Activated naive CD8-positive, alpha-beta T cell treated with anti-CD3 and anti-CD28 coated beads, Interleukin-2, amount 10 ng/mL, durations not matched to agents 7 days and 5 days (primary cell): ENCODE data around the gene TPI1. TPM values are rescaled to one million over a fixed set of nuclear protein-coding genes. Genes with fewer than 3 reads are reported as not detected.

Experiments
- ATAC-seq: fragments of 150-1000 bp; cut with Tn5 transposase; one replicate; pipeline ENCODE4 v1.10.0; 2021; ENCODE audit warnings: low read depth, moderate library complexity
- POLR2A ChIA-PET: fragments of 350-600 bp; sonication (Branson Sonifier 250); formaldehyde crosslinking; loops from one replicate; lab custom pipeline; 2021; ENCODE audit warnings: antibody characterized with exemption; lab: Charles Lee
- DNase-seq: peaks from one replicate; pipeline ENCODE4 v3.0.0; 2021
- H3K27ac Mint-ChIP-seq: one replicate; pipeline ENCODE4 v1.8.0; 2022; ENCODE audit warnings: mild to moderate bottlenecking, mixed read lengths
- H3K27me3 Mint-ChIP-seq: one replicate; pipeline ENCODE4 v1.8.0; 2022; ENCODE audit warnings: mild to moderate bottlenecking, moderate library complexity, mixed read lengths
- H3K36me3 Mint-ChIP-seq: one replicate; pipeline ENCODE4 v1.8.0; 2021; ENCODE audit warnings: mild to moderate bottlenecking, mixed read lengths
- H3K4me1 Mint-ChIP-seq: one replicate; pipeline ENCODE4 v1.8.0; 2021; ENCODE audit warnings: mixed read lengths
- H3K4me3 Mint-ChIP-seq: one replicate; pipeline ENCODE4 v1.8.0; 2022; ENCODE audit warnings: mild to moderate bottlenecking, moderate library complexity, mixed read lengths
- H3K9me3 Mint-ChIP-seq: one replicate; pipeline ENCODE4 v1.8.0; 2021; ENCODE audit warnings: mixed read lengths
- total RNA-seq, 2 experiments: library from RNA; stranded (reverse); gene quantifications; one replicate each; pipeline ENCODE4 v1.2.3, GENCODE V29; 2021

Gene TPI1
- total RNA-seq, 2 experiments from 2014 or later = 1,129 to 1,200 TPM

DNA sequence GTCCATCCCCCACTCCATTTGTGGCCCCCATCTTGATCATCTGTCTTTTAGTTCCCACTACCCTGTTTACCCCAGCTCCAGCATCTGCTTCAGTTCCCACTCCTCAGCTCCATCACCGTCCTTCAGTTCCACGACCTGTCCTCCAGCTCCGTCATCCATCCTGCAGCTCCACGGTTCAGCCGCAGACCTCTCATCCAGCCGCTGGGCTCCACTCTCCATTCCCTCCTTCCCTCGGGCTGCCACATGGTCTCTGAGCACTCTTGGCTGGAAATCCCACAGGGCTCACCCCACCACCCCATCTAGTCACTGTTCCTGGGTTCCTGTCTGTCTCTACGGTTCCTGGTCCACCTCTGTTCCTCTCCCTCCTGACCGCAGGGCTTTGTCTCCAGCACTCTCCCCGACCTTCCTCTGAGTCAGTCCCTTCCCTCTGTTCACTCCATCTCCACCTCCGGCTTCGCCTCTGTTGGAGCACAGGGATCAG, 42.4 kb upstream of the TPI1 start:
- Mint-ChIP-seq H3K4me1 (peaks cover 25% of the 10 kb centered on the region), H3K36me3 (no peaks in the 10 kb centered on the region), H3K4me3 (no peak overlapping the region), H3K27ac (no peak overlapping the region), H3K27me3 (peaks cover 74% of the 10 kb centered on the region), H3K9me3 (no peaks in the 10 kb centered on the region)
- POLR2A ChIA-PET = interaction anchor here (0.9 kb wide), 1 partner anchor 16 kb away, joined by 3 read pairs; no protein-coding TSS in a partner anchor
- ATAC-seq (no peak), DNase-seq (peak; percentile 29)

DNA sequence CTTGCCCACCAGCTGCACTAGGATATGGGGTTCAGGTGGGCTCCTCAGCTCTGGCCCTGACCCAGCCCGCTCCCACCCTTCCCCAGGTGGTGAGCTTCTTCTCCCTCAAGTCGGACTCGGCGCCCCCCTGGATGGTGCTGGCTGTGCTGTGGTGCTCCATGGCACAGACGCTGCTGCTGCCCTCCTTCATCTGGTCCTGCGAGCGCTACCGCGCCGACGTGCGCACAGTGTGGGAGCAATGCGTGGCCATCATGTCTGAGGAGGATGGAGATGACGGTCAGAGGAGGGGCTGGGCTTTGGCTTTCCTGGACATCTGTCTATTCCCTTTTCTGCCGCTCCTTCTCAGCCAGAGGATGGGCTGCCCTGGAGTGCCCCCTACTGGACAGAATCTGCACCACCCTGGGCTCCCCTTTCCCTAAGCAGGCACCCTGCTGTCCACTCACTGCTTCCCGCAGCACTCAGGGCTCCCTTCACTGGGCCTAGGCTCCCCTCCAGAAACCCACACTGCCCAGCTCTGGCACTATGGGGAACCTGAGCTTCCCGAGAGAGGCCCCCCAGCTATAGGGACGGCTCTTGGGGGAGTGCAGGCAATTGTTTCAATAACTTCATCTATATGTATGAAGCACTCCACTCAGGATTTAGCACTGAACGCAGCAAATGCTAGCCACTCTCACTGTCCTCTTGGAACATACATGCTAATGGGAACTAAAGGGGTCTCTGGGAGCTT, 41.8 kb upstream of the TPI1 start:
- Mint-ChIP-seq H3K4me1 (peaks cover 25% of the 10 kb centered on the region), H3K36me3 (no peaks in the 10 kb centered on the region), H3K27me3 (peaks cover 76% of the 10 kb centered on the region), H3K27ac (no peak overlapping the region), H3K9me3 (no peaks in the 10 kb centered on the region), H3K4me3 (no peak overlapping the region)
- ATAC-seq (peak; percentile 62), DNase-seq (peak; percentile 86)
- POLR2A ChIA-PET = interaction anchor here (0.9 to 1.4 kb wide), 2 partner anchors 17 to 73 kb away, joined by 3 to 5 read pairs; partner anchors contain the start of gene MLF2

DNA sequence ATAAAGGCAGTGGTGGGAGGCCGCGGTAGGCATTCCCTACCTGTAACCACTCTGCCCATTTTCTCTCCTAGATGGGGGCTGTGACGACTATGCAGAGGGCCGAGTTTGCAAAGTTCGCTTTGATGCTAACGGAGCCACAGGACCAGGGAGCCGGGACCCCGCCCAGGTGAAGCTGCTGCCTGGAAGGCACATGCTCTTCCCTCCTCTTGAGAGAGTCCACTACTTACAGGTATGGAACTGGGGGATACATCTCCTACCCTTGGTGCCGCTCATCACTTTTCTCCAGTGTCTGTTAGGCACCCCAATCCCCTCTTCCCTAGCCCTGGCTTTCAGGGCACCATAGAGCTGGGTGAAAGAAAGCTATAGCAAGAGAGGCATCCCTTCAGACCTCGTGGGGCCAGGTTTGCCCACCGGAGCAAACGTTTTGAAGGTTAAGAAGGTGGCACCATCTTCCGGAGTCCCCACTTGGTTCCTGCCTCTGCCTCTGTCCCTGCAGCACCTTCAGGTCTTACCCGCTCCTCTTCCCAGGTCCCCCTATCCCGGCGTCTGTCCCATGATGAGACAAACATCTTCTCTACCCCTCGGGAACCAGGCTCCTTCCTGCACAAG, 41.1 kb upstream of the TPI1 start:
- Mint-ChIP-seq H3K9me3 (no peaks in the 10 kb centered on the region), H3K36me3 (no peaks in the 10 kb centered on the region), H3K27ac (no peak overlapping the region), H3K27me3 (peaks cover 73% of the 10 kb centered on the region), H3K4me1 (peaks cover 20% of the 10 kb centered on the region), H3K4me3 (no peak overlapping the region)
- no peak for ATAC-seq
- peak; percentile 30 for DNase-seq
- POLR2A ChIA-PET = interaction anchor here (1.4 kb wide), 1 partner anchor 73 kb away, joined by 5 read pairs; the partner anchor contains the start of gene MLF2

DNA sequence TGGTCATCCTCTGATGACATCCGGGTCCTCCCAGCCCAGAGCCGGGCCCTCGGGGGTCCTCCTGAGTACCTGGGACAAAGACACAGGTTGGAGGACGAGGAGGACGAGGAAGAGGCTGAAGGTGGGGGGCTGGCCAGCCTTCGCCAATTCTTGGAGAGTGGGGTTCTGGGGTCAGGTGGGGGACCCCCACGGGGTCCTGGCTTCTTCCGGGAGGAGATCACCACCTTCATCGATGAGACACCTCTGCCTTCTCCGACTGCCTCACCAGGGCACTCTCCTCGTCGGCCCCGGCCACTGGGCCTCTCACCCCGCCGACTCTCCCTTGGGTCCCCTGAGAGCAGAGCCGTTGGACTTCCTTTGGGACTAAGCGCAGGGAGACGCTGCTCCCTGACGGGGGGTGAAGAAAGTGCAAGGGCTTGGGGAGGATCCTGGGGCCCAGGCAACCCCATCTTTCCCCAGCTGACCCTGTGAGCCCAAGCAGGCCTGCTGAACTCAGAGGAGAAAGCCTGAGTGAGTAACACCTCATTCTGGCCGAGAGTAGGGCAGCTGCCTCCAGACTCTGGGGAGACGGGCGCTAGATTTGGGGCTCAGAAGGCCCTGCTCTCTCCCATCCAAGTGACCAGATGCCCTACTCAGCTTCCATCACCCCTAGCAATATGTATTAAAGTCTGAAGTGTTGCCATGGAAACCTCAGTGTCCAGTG, 40.4 kb upstream of the TPI1 start:
- Mint-ChIP-seq H3K4me1 (peaks cover 17% of the 10 kb centered on the region), H3K4me3 (peak overlapping the region; percentile 58), H3K27me3 (peaks cover 73% of the 10 kb centered on the region), H3K9me3 (no peaks in the 10 kb centered on the region), H3K27ac (no peak overlapping the region), H3K36me3 (no peaks in the 10 kb centered on the region)
- DNase-seq (peak; percentile 32), ATAC-seq (no peak)
- POLR2A ChIA-PET = interaction anchor here (1.4 kb wide), 1 partner anchor 74 kb away, joined by 5 read pairs; the partner anchor contains the start of gene MLF2

DNA sequence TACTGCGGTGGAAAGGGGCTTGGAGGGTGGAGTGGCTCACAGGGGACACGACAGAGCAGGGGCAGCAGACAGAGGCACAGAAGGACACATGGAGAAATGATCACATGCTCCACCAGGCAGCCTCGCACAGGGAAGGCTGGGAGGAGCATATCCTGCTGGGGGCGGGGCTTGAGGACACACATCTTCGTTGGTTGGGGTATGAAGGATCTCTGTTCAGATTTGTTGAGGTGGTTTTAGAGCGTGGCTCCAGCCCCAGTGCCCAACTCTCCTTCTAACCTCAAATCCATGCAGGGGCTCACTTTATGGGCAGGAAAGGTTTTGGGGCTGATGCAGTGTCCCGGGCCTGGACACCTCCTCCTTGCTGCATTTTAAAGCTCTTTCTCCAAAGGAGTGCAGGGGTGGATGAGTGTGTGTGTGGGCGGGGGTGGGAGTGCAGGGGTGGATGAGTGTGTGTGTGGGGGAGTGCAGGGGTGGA, 39.9 kb upstream of the TPI1 start:
- H3K4me1 Mint-ChIP-seq = peaks cover 15% of the 10 kb centered on the region
- POLR2A ChIA-PET = interaction anchor here (1.7 kb wide), 1 partner anchor 24 kb away, joined by 5 read pairs; the partner anchor contains the start of gene CDCA3
- H3K4me3 Mint-ChIP-seq = peak overlapping the region; percentile 58
- H3K9me3 Mint-ChIP-seq = no peaks in the 10 kb centered on the region
- no peaks in the 10 kb centered on the region for H3K36me3 Mint-ChIP-seq
- peak; percentile 54 for DNase-seq
- no peak for ATAC-seq
- peaks cover 71% of the 10 kb centered on the region for H3K27me3 Mint-ChIP-seq
- H3K27ac Mint-ChIP-seq = no peak overlapping the region

DNA sequence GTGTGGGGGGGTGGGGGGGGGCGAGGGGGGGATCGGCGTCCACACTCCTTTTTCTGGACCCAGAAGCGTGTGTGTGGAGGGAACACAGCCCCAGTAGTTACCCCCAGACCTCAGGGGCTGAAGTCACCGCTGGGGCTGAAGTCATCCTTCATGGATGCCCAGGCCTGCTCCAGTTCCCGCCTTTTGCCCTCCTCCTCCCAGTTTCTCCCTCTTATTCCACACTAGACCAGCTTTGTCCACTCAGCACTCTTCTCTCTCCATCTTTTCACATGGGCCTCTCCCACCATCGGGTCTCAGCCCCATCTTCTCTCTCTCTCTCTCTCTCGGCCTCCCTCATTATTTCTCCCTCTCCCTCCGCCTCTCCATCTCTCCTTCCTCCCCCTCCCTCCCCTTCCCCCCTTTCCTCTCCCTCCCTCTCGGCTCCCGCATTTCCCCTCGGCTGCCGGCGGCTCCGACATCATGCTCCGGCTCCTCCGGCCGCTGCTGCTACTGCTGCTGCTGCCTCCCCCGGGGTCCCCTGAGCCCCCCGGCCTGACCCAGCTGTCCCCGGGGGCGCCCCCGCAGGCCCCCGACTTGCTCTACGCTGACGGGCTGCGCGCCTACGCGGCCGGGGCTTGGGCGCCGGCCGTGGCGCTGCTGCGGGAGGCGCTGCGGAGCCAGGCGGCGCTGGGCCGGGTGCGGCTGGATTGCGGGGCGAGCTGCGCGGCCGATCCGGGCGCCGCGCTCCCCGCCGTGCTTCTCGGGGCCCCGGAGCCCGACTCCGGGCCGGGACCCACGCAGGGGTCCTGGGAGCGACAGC, 39.1 kb upstream of the TPI1 start, which contains the start of gene P3H3:
TSS of gene P3H3 (plus strand) at position 426 of the 799 bp plus-strand sequence. CDS start at position 460, 34 bp downstream.
- DNase-seq (peak; percentile 63), ATAC-seq (peak; percentile 44)
- POLR2A ChIA-PET = interaction anchor here (1.1 to 1.7 kb wide), 3 partner anchors 23 to 45 kb away, joined by 3 to 5 read pairs (median 4); partner anchors contain the start of genes CD4, CDCA3 and SPSB2
- peaks cover 15% of the 10 kb centered on the region for H3K4me1 Mint-ChIP-seq
- no peaks in the 10 kb centered on the region for H3K9me3 Mint-ChIP-seq
- H3K36me3 Mint-ChIP-seq = no peaks in the 10 kb centered on the region
- H3K27ac Mint-ChIP-seq = peak within 1 kb of the TSS; percentile 70
- peak within 1 kb of the TSS; percentile 84 for H3K4me3 Mint-ChIP-seq
- H3K27me3 Mint-ChIP-seq = peaks cover 64% of the 10 kb centered on the region

DNA sequence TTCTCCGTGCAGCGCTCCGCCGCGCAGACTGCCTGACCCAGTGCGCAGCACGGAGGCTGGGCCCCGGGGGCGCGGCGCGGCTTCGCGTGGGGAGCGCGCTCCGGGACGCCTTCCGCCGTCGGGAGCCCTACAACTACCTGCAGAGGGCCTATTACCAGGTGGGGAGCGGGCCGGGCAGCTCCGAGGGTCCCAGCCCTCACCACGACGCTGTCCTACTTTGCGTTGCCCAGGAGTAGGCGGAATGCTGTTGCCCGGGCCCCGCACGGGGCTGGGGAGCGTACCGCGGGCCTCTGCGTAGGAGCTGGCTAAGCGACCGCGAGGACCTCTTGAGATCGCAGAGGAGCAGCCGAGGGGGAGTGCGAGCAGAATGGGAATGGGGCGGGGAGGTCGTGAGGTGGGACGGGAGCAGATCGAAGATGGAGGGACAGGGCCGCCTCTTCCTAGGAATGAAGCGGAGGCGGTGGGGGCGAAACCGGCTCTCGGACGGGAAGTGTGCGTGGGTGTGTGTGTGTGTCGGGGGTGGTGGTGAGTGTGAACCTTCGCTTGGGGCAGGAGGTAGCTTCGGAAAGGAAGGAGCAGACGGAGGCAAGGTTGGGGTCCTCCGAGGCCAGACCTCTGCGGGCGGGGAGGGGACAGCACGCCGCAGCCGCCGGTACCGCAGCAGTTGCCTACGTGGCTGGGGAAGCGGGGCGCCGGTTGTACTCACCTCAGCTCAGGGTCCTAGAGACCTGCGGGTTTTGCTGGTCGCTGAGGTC, 38.4 kb upstream of the TPI1 start:
- Mint-ChIP-seq H3K4me1 (peaks cover 15% of the 10 kb centered on the region), H3K27ac (peak overlapping the region; percentile 70), H3K36me3 (no peaks in the 10 kb centered on the region), H3K27me3 (peaks cover 61% of the 10 kb centered on the region), H3K4me3 (peak overlapping the region; percentile 82), H3K9me3 (no peaks in the 10 kb centered on the region)
- peak; percentile 50 for ATAC-seq
- peak; percentile 64 for DNase-seq
- POLR2A ChIA-PET = interaction anchor here (0.6 to 1.7 kb wide), 5 partner anchors 22 to 249 kb away, joined by 3 to 7 read pairs (median 5); partner anchors contain the start of genes CD4, CDCA3, MLF2 and SPSB2

DNA sequence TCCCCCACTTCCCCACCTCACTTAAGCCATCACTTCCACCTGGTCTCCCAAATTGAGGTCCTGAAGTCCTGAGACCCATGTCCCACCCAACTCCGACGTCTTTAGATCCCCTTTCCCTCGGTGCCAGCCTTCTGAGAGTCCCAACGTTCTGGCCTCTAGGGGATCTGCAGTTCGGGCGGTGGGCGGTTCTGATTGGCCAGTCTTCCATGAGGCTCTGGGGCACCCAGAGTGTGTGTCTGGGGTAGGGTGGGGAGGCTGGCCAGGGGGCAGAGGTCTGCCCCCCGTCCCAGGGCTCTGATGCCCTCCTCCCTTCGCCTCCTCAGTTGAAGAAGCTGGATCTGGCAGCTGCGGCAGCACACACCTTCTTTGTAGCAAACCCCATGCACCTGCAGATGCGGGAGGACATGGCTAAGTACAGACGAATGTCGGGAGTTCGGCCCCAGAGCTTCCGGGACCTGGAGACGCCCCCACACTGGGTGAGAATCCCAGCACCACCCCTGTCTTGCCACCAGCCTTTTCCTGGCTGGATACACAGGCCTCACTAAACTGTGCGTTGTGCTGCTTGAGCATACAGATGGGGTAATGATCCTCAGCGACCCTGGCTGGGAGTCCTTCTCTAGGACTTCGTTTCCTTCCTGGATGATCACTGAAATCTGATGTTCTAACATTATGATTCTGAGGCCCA, 37.7 kb upstream of the TPI1 start:
- no peak overlapping the region for H3K27ac Mint-ChIP-seq
- H3K36me3 Mint-ChIP-seq = no peaks in the 10 kb centered on the region
- H3K27me3 Mint-ChIP-seq = peaks cover 58% of the 10 kb centered on the region
- POLR2A ChIA-PET = interaction anchor here (0.6 to 1.4 kb wide), 5 partner anchors 41 to 250 kb away, joined by 3 to 7 read pairs (median 4); partner anchors contain the start of genes CD4, MLF2 and SPSB2
- peaks cover 15% of the 10 kb centered on the region for H3K4me1 Mint-ChIP-seq
- ATAC-seq (no peak), DNase-seq (no peak)
- peak overlapping the region; percentile 82 for H3K4me3 Mint-ChIP-seq
- H3K9me3 Mint-ChIP-seq = no peaks in the 10 kb centered on the region

DNA sequence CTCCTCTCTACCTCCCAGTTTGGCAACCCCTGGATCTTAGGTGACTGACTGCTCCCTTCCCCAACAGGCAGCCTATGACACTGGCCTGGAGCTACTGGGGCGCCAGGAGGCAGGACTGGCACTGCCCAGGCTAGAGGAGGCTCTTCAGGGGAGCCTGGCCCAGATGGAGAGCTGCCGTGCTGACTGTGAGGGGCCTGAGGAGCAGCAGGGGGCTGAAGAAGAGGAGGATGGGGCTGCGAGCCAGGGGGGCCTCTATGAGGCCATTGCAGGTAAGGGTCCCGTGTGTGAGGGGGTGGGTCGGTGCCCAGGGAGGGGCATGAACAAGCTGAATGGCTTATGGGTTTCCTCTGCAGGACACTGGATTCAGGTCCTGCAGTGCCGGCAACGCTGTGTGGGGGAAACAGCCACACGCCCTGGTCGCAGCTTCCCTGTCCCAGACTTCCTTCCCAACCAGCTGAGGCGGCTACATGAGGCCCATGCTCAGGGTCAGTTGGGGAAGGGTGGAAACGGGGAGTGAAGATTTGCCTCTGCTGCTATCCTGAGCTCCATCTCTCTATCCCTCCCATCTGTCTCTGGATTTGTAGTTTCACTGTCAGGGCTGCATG, 36.9 kb upstream of the TPI1 start:
- Mint-ChIP-seq H3K4me3 (no peak overlapping the region), H3K36me3 (no peaks in the 10 kb centered on the region), H3K27me3 (peaks cover 53% of the 10 kb centered on the region), H3K9me3 (no peaks in the 10 kb centered on the region), H3K4me1 (peaks cover 17% of the 10 kb centered on the region), H3K27ac (no peak overlapping the region)
- POLR2A ChIA-PET = interaction anchor here (1.1 to 1.3 kb wide), 2 partner anchors 21 to 77 kb away, joined by 3 to 4 read pairs; partner anchors contain the start of genes MLF2 and USP5
- no peak for ATAC-seq
- DNase-seq = peak; percentile 34

DNA sequence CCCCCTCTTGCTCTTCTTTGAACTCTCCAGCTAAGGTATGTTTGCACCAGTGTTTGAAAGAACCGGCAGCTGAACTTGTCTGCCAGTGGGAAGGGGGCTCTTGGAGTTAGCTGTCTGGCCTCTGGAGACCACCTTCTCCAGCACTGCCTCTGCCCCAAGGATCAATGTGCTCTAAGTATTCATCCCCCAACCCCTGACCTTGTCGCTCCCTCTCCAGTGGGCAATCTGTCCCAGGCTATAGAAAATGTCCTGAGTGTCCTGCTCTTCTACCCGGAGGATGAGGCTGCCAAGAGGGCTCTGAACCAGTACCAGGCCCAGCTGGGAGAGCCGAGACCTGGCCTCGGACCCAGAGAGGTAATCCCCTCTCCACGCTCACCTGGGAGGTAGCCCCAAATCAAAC, 36.3 kb upstream of the TPI1 start:
- H3K27me3 Mint-ChIP-seq = peaks cover 48% of the 10 kb centered on the region
- H3K4me3 Mint-ChIP-seq = no peak overlapping the region

More for the DNA sequence above, 36.3 kb upstream of the TPI1 start:
- no peaks in the 10 kb centered on the region for H3K9me3 Mint-ChIP-seq
- no peak overlapping the region for H3K27ac Mint-ChIP-seq
- ATAC-seq = no peak
- DNase-seq = no peak
- H3K4me1 Mint-ChIP-seq = peaks cover 19% of the 10 kb centered on the region
- POLR2A ChIA-PET = interaction anchor here (1.1 to 1.3 kb wide), 2 partner anchors 21 to 78 kb away, joined by 3 to 4 read pairs; partner anchors contain the start of genes MLF2 and USP5
- H3K36me3 Mint-ChIP-seq = no peaks in the 10 kb centered on the region
